HepG2 (cell line): ENCODE measurements around the gene DLL1. TPM values are rescaled to one million over a fixed set of nuclear protein-coding genes. Genes with fewer than 3 reads are reported as not detected.

Experiments
- AKNA ChIP-seq: sonication (generic); formaldehyde crosslinking; IDR thresholded peaks from 2 replicates; pipeline ENCODE4 v1.4.0; 2020; ENCODE audit warnings: missing genetic modification reagents, borderline replicate concordance
- CHD4 ChIP-seq: fragments of 200-600 bp; sonication (generic); IDR thresholded peaks from 2 replicates; pipeline ENCODE4 v1.7.0; 2017; ENCODE audit warnings: mild to moderate bottlenecking, low read length, borderline replicate concordance
- ELF4 ChIP-seq: sonication (generic); formaldehyde crosslinking; IDR thresholded peaks from 2 replicates; pipeline ENCODE4 v1.5.0; 2020; ENCODE audit warnings: missing genetic modification reagents, mild to moderate bottlenecking, moderate library complexity, borderline replicate concordance
- HOXA5 ChIP-seq: sonication (generic); formaldehyde crosslinking; IDR thresholded peaks from 2 replicates; pipeline ENCODE4 v1.4.0; 2020; ENCODE audit warnings: missing genetic modification reagents
- IRX3 ChIP-seq: sonication (generic); formaldehyde crosslinking; IDR thresholded peaks from 2 replicates; pipeline ENCODE4 v1.8.1; 2023; ENCODE audit warnings: mild to moderate bottlenecking, low read depth, missing genetic modification reagents, borderline replicate concordance
- ZNF264 ChIP-seq: sonication (generic); formaldehyde crosslinking; IDR thresholded peaks from 2 replicates; pipeline ENCODE4 v1.4.0; 2020; ENCODE audit warnings: missing genetic modification reagents
- ZNF280B ChIP-seq: sonication (generic); formaldehyde crosslinking; IDR thresholded peaks from 2 replicates; pipeline ENCODE4 v1.5.0; 2020; ENCODE audit warnings: missing genetic modification reagents, mild to moderate bottlenecking, borderline replicate concordance
- ZNF570 ChIP-seq: sonication (generic); formaldehyde crosslinking; IDR thresholded peaks from 2 replicates; pipeline ENCODE4 v1.4.0; 2020; ENCODE audit warnings: mild to moderate bottlenecking, missing genetic modification reagents, borderline replicate concordance
- ZNF577 ChIP-seq: sonication (generic); formaldehyde crosslinking; IDR thresholded peaks from 2 replicates; pipeline ENCODE4 v1.4.0; 2020; ENCODE audit warnings: mild to moderate bottlenecking, low read depth, missing genetic modification reagents, borderline replicate concordance
- ZNF597 ChIP-seq: sonication (generic); formaldehyde crosslinking; IDR thresholded peaks from 2 replicates; pipeline ENCODE4 v1.5.0; 2020; ENCODE audit warnings: missing genetic modification reagents
- ZNF7 ChIP-seq: IDR thresholded peaks from 2 replicates; pipeline ENCODE4 v1.6.1; 2016; ENCODE audit warnings: missing biosample characterization, missing genetic modification reagents
- ZNF709 ChIP-seq: sonication (generic); formaldehyde crosslinking; IDR thresholded peaks from 2 replicates; pipeline ENCODE4 v1.5.0; 2020; ENCODE audit warnings: mild to moderate bottlenecking, missing genetic modification reagents
- ZNF816 ChIP-seq: sonication (generic); formaldehyde crosslinking; IDR thresholded peaks from 2 replicates; pipeline ENCODE4 v1.8.0; 2022; ENCODE audit warnings: missing genetic modification reagents, mild to moderate bottlenecking, borderline replicate concordance
- polyA plus RNA-seq, 8 experiments: library from polyadenylated mRNA; depleted of rRNA in 3 of 8; stranded (reverse) in 7 of 8; unstranded in 1 of 8; fragments of >200 nt; fragmentation: Illumina TruSeq in 4 of 8; extraction: Trizol in 4 of 8; gene quantifications; 2 replicates each; pipeline versions ENCODE4 v1.2.1 to v1.2.3, GENCODE V29; 2011 to 2016; ENCODE audit warnings: low read depth in 4 of 8, missing spikeins in 1 of 8, mixed read lengths in 1 of 8; ENCODE audit not compliant: insufficient read depth in 1 of 8
- total RNA-seq, 5 experiments: library from RNA; depleted of rRNA; stranded (reverse); fragments of >200 nt; fragmentation: Illumina TruSeq; extraction: Trizol; gene quantifications; 2 replicates each; pipeline ENCODE4 v1.2.3, GENCODE V29; 2016; ENCODE audit warnings: low read depth in 1 of 5
- TF ChIP-seq, protein P1 (sequence below), 2 experiments: sonication (generic) in 1 of 2; formaldehyde crosslinking in 1 of 2; IDR thresholded peaks; 2 replicates each; pipeline versions ENCODE4 v1.4.0 to v1.6.1; 2018 to 2020; ENCODE audit warnings: missing genetic modification reagents in 2 of 2, borderline replicate concordance in 1 of 2, low read depth in 1 of 2, mild to moderate bottlenecking in 1 of 2, missing biosample characterization in 1 of 2
- TF ChIP-seq, protein P2 (sequence below): sonication (generic); formaldehyde crosslinking; IDR thresholded peaks from 2 replicates; pipeline ENCODE4 v1.8.0; 2022; ENCODE audit warnings: mild to moderate bottlenecking, missing genetic modification reagents; ENCODE audit not compliant: insufficient replicate concordance

Gene DLL1
- total and polyA plus RNA-seq, 2 of the 13 experiments (the other 11 are each of a cell fraction or from before 2014, with no cell fraction given) = not detected

DNA sequence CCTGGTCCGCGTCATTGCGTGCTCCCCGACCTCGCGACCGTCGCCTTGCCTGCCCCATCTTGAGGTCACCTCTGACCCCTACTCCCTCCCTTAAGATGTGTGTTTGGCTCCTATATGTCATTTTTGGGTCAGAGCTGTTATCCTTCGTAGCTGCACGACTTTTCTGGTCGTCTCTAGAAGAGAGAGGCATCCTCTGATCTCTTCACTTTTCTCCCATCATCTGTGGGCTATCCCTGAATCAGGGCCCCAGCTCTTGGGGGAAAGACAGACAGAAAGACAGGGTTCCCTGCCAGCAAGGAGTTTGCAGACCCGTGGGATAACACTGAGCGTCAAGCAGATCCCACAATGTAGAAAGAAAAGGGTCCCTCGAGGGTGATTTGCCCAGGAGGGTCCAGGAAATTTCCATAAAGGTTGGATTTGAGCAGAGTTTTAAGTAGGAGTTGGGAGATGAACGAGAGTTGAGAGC, 16.2 kb upstream of the DLL1 start (continued):
- TF ChIP-seq AKNA (CRISPR knock-in tag) (no peak; the same call in 1 of the 2 replicates), ZNF709 (CRISPR knock-in tag) (peak; percentile 4; the same call in 1 of the 2 replicates), ZNF280B (CRISPR knock-in tag) (peak; percentile 18; the same call in 1 of the 2 replicates), IRX3 (CRISPR knock-in tag) (no peak), ZNF570 (CRISPR knock-in tag) (0 out of 2 replicates have a peak, but pooled peaks have one; percentile 14), ZNF597 (CRISPR knock-in tag) (no peak), ZNF7 (no peak), ELF4 (no peak), CHD4 (no peak), ZNF264 (0 out of 2 replicates have a peak, but pooled peaks have one; percentile 38), ZNF577 (CRISPR knock-in tag) (0 out of 2 replicates have a peak, but pooled peaks have one; percentile 48), ZNF816 (CRISPR knock-in tag) (0 out of 2 replicates have a peak, but pooled peaks have one; percentile 6), HOXA5 (CRISPR knock-in tag) (0 out of 2 replicates have a peak, but pooled peaks have one; percentile 2)
- TF ChIP-seq, protein P1, sequence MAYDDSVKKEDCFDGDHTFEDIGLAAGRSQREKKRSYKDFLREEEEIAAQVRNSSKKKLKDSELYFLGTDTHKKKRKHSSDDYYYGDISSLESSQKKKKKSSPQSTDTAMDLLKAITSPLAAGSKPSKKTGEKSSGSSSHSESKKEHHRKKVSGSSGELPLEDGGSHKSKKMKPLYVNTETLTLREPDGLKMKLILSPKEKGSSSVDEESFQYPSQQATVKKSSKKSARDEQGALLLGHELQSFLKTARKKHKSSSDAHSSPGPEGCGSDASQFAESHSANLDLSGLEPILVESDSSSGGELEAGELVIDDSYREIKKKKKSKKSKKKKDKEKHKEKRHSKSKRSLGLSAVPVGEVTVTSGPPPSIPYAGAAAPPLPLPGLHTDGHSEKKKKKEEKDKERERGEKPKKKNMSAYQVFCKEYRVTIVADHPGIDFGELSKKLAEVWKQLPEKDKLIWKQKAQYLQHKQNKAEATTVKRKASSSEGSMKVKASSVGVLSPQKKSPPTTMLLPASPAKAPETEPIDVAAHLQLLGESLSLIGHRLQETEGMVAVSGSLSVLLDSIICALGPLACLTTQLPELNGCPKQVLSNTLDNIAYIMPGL (CRISPR knock-in tag; IDR thresholded peaks at IDR 0.05; ENCODE audit: borderline replicate concordance in 1 of 2, low read depth in 1 of 2) = peak in 1 of 2 experiments; percentile 35; a peak in 1 of 4 replicates
- TF ChIP-seq, protein P2, sequence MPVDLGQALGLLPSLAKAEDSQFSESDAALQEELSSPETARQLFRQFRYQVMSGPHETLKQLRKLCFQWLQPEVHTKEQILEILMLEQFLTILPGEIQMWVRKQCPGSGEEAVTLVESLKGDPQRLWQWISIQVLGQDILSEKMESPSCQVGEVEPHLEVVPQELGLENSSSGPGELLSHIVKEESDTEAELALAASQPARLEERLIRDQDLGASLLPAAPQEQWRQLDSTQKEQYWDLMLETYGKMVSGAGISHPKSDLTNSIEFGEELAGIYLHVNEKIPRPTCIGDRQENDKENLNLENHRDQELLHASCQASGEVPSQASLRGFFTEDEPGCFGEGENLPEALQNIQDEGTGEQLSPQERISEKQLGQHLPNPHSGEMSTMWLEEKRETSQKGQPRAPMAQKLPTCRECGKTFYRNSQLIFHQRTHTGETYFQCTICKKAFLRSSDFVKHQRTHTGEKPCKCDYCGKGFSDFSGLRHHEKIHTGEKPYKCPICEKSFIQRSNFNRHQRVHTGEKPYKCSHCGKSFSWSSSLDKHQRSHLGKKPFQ (CRISPR knock-in tag) = peak; percentile 43
